H9 (cell line): ENCODE measurements around the gene GRB14. TPM values are rescaled to one million over a fixed set of nuclear protein-coding genes. Genes with fewer than 3 reads are reported as not detected.

ENCODE experiments used
- DNase-seq: peaks from one replicate; pipeline ENCODE4 v3.0.0-alpha.2; 2017
- H2AFZ ChIP-seq: one replicate; pipeline ENCODE4 v1.6.1; 2013; ENCODE audit warnings: mild to moderate bottlenecking, low read length, control low read depth, moderate library complexity
- H2AK5ac ChIP-seq: 2 replicates; pipeline ENCODE4 v1.6.1; 2013; ENCODE audit warnings: low read length, control low read depth, mixed read lengths; ENCODE audit not compliant: insufficient read length
- H2BK120ac ChIP-seq: one replicate; pipeline ENCODE4 v1.6.1; 2013; ENCODE audit warnings: low read depth, mild to moderate bottlenecking, low read length, control low read depth, inconsistent platforms; ENCODE audit not compliant: poor library complexity, severe bottlenecking
- H2BK12ac ChIP-seq: 2 replicates; pipeline ENCODE4 v1.6.1; 2013; ENCODE audit warnings: low read length, control low read depth, mixed read lengths, low read depth; ENCODE audit not compliant: insufficient read length
- H2BK15ac ChIP-seq: 2 replicates; pipeline ENCODE4 v1.6.1; 2013; ENCODE audit warnings: low read depth, low read length, control low read depth
- H2BK20ac ChIP-seq: one replicate; pipeline ENCODE4 v1.6.1; 2013; ENCODE audit warnings: low read depth, mild to moderate bottlenecking, low read length, control low read depth, inconsistent platforms; ENCODE audit not compliant: poor library complexity, severe bottlenecking
- H2BK5ac ChIP-seq: 2 replicates; pipeline ENCODE4 v1.6.1; 2013; ENCODE audit warnings: low read length, control low read depth, mixed read lengths; ENCODE audit not compliant: insufficient read length
- H3K14ac ChIP-seq: 2 replicates; pipeline ENCODE4 v1.6.1; 2013; ENCODE audit warnings: low read length, control low read depth; ENCODE audit not compliant: insufficient read depth
- H3K18ac ChIP-seq: 2 replicates; pipeline ENCODE4 v1.6.1; 2013; ENCODE audit warnings: low read depth, mild to moderate bottlenecking, mixed read lengths, low read length, control low read depth; ENCODE audit not compliant: insufficient read length
- H3K23ac ChIP-seq: 2 replicates; pipeline ENCODE4 v1.6.1; 2013; ENCODE audit warnings: low read length, control low read depth, mixed read lengths, low read depth; ENCODE audit not compliant: insufficient read length
- H3K23me2 ChIP-seq: 2 replicates; pipeline ENCODE4 v1.6.1; 2013; ENCODE audit warnings: low read depth, mild to moderate bottlenecking, mixed read lengths, low read length, control low read depth; ENCODE audit not compliant: insufficient read length, poor library complexity, severe bottlenecking
- H3K27ac ChIP-seq: 2 replicates; pipeline ENCODE4 v1.5.1; 2013; ENCODE audit warnings: low read length, control low read depth, mixed read lengths, low read depth; ENCODE audit not compliant: insufficient read length
- H3K27me3 ChIP-seq: 2 replicates; pipeline ENCODE4 v1.6.1; 2013; ENCODE audit warnings: low read length, control low read depth, inconsistent platforms; ENCODE audit not compliant: insufficient read depth
- H3K4ac ChIP-seq: 2 replicates; pipeline ENCODE4 v1.6.1; 2013; ENCODE audit warnings: low read depth, mild to moderate bottlenecking, control low read depth, inconsistent platforms, low read length, moderate library complexity
- H3K4me1 ChIP-seq: 2 replicates; pipeline ENCODE4 v1.6.1; 2013; ENCODE audit warnings: low read length, control low read depth, inconsistent platforms; ENCODE audit not compliant: insufficient read depth
- H3K4me2 ChIP-seq: 2 replicates; pipeline ENCODE4 v1.6.1; 2013; ENCODE audit warnings: low read length, control low read depth, mixed read lengths; ENCODE audit not compliant: insufficient read length, insufficient read depth
- H3K56ac ChIP-seq: 2 replicates; pipeline ENCODE4 v1.6.1; 2013; ENCODE audit warnings: low read depth, mild to moderate bottlenecking, mixed read lengths, low read length, control low read depth; ENCODE audit not compliant: insufficient read length
- H3K79me1 ChIP-seq: 2 replicates; pipeline ENCODE4 v1.6.1; 2013; ENCODE audit warnings: low read depth, mild to moderate bottlenecking, moderate library complexity, low read length, control low read depth, inconsistent platforms; ENCODE audit not compliant: insufficient read depth, poor library complexity, severe bottlenecking
- H3K79me2 ChIP-seq: 2 replicates; pipeline ENCODE4 v1.6.1; 2013; ENCODE audit warnings: low read length, control low read depth, inconsistent platforms; ENCODE audit not compliant: insufficient read depth
- H3K9ac ChIP-seq: 2 replicates; pipeline ENCODE4 v1.6.1; 2013; ENCODE audit warnings: low read length, control low read depth, mixed read lengths; ENCODE audit not compliant: insufficient read length; ENCODE audit errors: extremely low read depth
- H3K9me3 ChIP-seq: one replicate; pipeline ENCODE4 v1.6.1; 2013; ENCODE audit warnings: low read depth, low read length, inconsistent platforms; ENCODE audit not compliant: control insufficient read depth
- H3T11ph ChIP-seq: one replicate; pipeline ENCODE4 v1.6.1; 2013; ENCODE audit warnings: mild to moderate bottlenecking, low read length, control low read depth, inconsistent platforms
- H4K20me1 ChIP-seq: one replicate; pipeline ENCODE4 v1.6.1; 2013; ENCODE audit not compliant: control insufficient read depth, insufficient read length, insufficient read depth
- H4K5ac ChIP-seq: 2 replicates; pipeline ENCODE4 v1.6.1; 2013; ENCODE audit warnings: low read depth, mild to moderate bottlenecking, mixed read lengths, low read length, control low read depth; ENCODE audit not compliant: insufficient read length
- H4K8ac ChIP-seq: replicated peaks from 2 replicates; pipeline ENCODE4 v1.6.1; 2013; ENCODE audit warnings: low read length, control low read depth, mixed read lengths, low read depth; ENCODE audit not compliant: insufficient read length
- H4K91ac ChIP-seq: 2 replicates; pipeline ENCODE4 v1.6.1; 2013; ENCODE audit warnings: low read depth, mild to moderate bottlenecking, moderate library complexity, mixed read lengths, low read length, control low read depth; ENCODE audit not compliant: insufficient read length
- H3K27ac Mint-ChIP-seq, 3 experiments: 2 replicates in 2 of 3; 3 replicates in 1 of 3; pipeline ENCODE4 v1.8.0; 2020 to 2021; ENCODE audit warnings: mixed read lengths in 3 of 3, mild to moderate bottlenecking in 1 of 3, moderate library complexity in 1 of 3
- H3K27me3 Mint-ChIP-seq: 2 replicates; pipeline ENCODE4 v1.8.0; 2021; ENCODE audit warnings: low read depth, mild to moderate bottlenecking, moderate library complexity, mixed read lengths
- H3K36me3 Mint-ChIP-seq, 3 experiments: 2 replicates in 2 of 3; 3 replicates in 1 of 3; pipeline ENCODE4 v1.8.0; 2020 to 2021; ENCODE audit warnings: low read depth in 3 of 3, mixed read lengths in 3 of 3; ENCODE audit not compliant: insufficient read depth in 1 of 3
- H3K4me1 Mint-ChIP-seq, 2 experiments: 2 replicates each; pipeline ENCODE4 v1.8.0; 2020; ENCODE audit warnings: mixed read lengths in 2 of 2
- H3K4me3 Mint-ChIP-seq, 2 experiments: 2 replicates in 1 of 2; 3 replicates in 1 of 2; pipeline ENCODE4 v1.8.0; 2020 to 2021; ENCODE audit warnings: mild to moderate bottlenecking in 2 of 2, mixed read lengths in 2 of 2, moderate library complexity in 1 of 2
- H3K9me3 Mint-ChIP-seq, 2 experiments: 2 replicates in 1 of 2; 3 replicates in 1 of 2; pipeline ENCODE4 v1.8.0; 2020; ENCODE audit warnings: mild to moderate bottlenecking in 2 of 2, mixed read lengths in 2 of 2, moderate library complexity in 1 of 2
- WGBS: extraction: QIAGEN DNeasy Blood & Tissue Kit; methylation state at CpG from one replicate; pipeline ENCODE4 v1.1.7; 2013; ENCODE audit warnings: missing lambda C conversion rate, low lambda C conversion rate, mixed read lengths; ENCODE audit not compliant: insufficient read length; ENCODE audit errors: extremely low coverage; 5-methylcytosine and 5-hydroxymethylcytosine counted together
- total RNA-seq: library from RNA; stranded (reverse); gene quantifications from 2 replicates; pipeline ENCODE4 v1.2.1, GENCODE V29; 2021
- TF ChIP-seq, protein P1 (sequence below): fragments of 200-600 bp; sonication (generic); conservative IDR thresholded peaks from 3 replicates; pipeline ENCODE4 v1.8.0; 2021; ENCODE audit warnings: antibody characterized with exemption, mild to moderate bottlenecking

The GRB14 gene
- total RNA-seq, 1 experiment from 2014 or later = 7.6 TPM

DNA sequence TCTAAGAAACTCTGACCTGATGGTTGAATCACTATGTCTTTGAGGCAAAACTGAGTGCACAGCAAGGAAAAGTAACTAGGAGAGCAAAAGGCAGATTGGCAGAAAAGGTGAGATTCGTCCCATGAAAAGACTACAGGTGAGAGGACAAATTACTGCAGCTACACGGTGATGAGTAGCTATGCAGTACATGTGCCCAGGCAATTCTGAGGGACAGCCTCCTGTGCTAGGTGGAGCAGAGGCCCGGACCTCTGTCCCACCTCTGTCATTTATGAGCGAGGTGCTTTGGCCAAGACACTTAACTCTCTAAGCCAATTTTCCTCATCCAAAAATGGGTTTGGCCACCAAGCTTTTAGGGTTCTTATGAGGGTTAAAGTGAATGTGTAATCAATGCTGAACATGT is 59.9 kb downstream of the GRB14 start:
- Histone ChIP-seq H3K9ac (no peak overlapping the region), H3K4ac (no peak overlapping the region), H4K20me1 (no peaks in the 10 kb centered on the region), H2BK5ac (no peak overlapping the region), H3K79me1 (no peaks in the 10 kb centered on the region), H3K9me3 (no peaks in the 10 kb centered on the region), H3K27me3 (no peaks in the 10 kb centered on the region), H3K14ac (no peak overlapping the region), H4K5ac (no peak overlapping the region), H2BK120ac (no peak overlapping the region), H2BK12ac (no peak overlapping the region), H4K91ac (no peak overlapping the region), H2AK5ac (no peak overlapping the region), H2AFZ (no peak overlapping the region), H3K23ac (no peak overlapping the region), H2BK15ac (no peak overlapping the region), H3K18ac (no peak overlapping the region), H3K4me1 (no peaks in the 10 kb centered on the region), H3K4me2 (no peak overlapping the region), H3T11ph (no peak overlapping the region), H3K79me2 (no peaks in the 10 kb centered on the region), H4K8ac (no peak overlapping the region), H3K27ac (no peak overlapping the region), H3K23me2 (no peaks in the 10 kb centered on the region), H2BK20ac (no peak overlapping the region), H3K56ac (no peak overlapping the region)
- Mint-ChIP-seq H3K27ac (no peak overlapping the region), H3K27me3 (no peaks in the 10 kb centered on the region), H3K4me3 (no peak overlapping the region), H3K4me1 (peaks cover 0 to 2% of the 10 kb centered on the region in 2 experiments; a peak in 1 of 4 replicates), H3K36me3 (no peaks in the 10 kb centered on the region; a peak in 1 of 7 replicates), H3K9me3 (no peaks in the 10 kb centered on the region)
- DNase-seq = no peak
- TF ChIP-seq, protein P1, sequence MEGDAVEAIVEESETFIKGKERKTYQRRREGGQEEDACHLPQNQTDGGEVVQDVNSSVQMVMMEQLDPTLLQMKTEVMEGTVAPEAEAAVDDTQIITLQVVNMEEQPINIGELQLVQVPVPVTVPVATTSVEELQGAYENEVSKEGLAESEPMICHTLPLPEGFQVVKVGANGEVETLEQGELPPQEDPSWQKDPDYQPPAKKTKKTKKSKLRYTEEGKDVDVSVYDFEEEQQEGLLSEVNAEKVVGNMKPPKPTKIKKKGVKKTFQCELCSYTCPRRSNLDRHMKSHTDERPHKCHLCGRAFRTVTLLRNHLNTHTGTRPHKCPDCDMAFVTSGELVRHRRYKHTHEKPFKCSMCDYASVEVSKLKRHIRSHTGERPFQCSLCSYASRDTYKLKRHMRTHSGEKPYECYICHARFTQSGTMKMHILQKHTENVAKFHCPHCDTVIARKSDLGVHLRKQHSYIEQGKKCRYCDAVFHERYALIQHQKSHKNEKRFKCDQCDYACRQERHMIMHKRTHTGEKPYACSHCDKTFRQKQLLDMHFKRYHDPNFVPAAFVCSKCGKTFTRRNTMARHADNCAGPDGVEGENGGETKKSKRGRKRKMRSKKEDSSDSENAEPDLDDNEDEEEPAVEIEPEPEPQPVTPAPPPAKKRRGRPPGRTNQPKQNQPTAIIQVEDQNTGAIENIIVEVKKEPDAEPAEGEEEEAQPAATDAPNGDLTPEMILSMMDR = no peak
- no CpG with 5 or more reads among the region's 4 CpGs for WGBS
